GM08714 (cell line): ENCODE data around the gene IYD.
"Not testable (repeated sequence)": the region's sequence is repeated elsewhere in the genome, so short reads cannot be mapped to it uniquely, and the experiment has no call there.

ENCODE experiments used
- H3K4me3 ChIP-seq: fragments of 200-500 bp; sonication (Bioruptor generic); 2 replicates; pipeline ENCODE4 v1.5.1; 2014; ENCODE audit warnings: mild to moderate bottlenecking, low read length, inconsistent platforms
- ZNF274 ChIP-seq: IDR thresholded peaks from 2 replicates; pipeline ENCODE4 v1.6.1; 2012; ENCODE audit warnings: mild to moderate bottlenecking, low read depth, low read length

Gene IYD

GRCh38 chr6:150420926-150421325 is 52.1 kb downstream of the IYD start:
- no peak overlapping the region for H3K4me3 ChIP-seq
- no peak for TF ChIP-seq ZNF274

GRCh38 chr6:150425508-150425907 is 56.7 kb downstream of the IYD start:
- no peak overlapping the region for H3K4me3 ChIP-seq
- no peak for TF ChIP-seq ZNF274

GRCh38 chr6:150426198-150426597 is 57.4 kb downstream of the IYD start:
- no peak for TF ChIP-seq ZNF274
- no peak overlapping the region for H3K4me3 ChIP-seq

DNA sequence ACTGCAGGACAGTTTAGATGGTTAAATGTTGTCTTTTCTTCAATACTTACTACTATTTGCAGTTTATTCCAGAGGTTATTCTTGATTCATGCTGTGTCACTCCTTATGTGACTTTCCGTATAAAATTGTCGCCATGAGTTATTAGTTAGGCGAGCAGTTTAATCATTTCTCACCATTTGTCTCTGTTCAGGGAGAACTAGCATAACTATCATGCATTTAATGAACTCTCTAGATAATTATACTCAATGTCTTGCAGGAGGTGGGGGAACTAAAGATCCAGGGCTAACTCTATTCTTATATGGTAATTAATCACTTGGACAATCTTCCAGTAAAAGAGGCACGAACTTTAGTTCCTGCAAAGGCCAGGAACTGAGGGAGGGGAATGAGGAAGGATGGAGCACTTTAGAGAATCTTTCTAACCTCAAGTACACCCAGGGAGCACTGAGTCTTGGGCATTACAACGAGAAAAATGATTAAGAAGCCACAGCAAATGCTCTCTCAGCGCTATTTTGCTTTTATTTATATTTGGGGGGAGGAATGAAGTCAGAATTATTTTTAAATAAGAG is 58.3 kb downstream of the IYD start:
- no peak for TF ChIP-seq ZNF274

DNA sequence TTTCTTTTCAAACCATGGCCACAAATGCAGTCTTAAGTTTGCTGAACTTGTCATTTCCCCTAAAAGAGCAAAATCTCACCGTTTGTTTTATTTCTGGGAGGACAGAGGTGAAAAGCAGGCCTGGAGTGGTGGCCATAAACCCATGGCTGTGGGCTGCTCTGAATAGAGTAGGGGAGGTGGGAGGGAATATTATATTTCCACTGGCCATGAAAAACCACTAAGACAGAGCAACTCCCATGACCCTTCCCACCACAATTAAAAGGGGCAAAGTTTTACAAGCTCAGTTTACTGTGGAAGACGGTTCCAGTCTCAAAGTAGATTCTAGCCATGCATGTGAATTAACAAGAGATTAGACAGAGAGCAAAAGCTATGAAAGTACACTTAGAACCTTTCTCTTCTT is 59.0 kb downstream of the IYD start:
- H3K4me3 ChIP-seq = no peak overlapping the region
- TF ChIP-seq ZNF274 = no peak

More for the DNA sequence above, 58.3 kb downstream of the IYD start:
- no peak overlapping the region for H3K4me3 ChIP-seq

GRCh38 chr6:150430815-150431214 is 62.0 kb downstream of the IYD start:
- H3K4me3 ChIP-seq = no peak overlapping the region
- no peak for TF ChIP-seq ZNF274

DNA sequence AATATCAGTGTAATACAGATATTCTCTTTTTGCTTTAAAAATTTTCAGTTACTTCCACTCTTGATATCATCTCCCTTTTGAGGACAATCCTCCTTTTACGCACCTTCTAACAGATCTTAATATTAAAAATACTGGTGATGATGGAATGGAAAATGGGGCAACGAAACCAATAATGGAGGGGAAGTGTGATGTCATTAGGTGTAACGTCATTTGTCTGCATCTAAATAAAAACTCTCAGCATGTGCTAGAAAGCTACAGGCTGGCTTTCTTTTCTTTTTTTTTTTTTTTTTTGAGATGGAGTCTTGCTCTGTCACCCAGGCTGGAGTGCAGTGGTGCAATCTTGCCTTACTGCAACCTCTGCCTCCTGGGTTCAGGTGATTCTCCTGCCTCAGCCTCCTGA is 66.5 kb downstream of the IYD start:
- TF ChIP-seq ZNF274 = no peak
- no peak overlapping the region for H3K4me3 ChIP-seq

DNA sequence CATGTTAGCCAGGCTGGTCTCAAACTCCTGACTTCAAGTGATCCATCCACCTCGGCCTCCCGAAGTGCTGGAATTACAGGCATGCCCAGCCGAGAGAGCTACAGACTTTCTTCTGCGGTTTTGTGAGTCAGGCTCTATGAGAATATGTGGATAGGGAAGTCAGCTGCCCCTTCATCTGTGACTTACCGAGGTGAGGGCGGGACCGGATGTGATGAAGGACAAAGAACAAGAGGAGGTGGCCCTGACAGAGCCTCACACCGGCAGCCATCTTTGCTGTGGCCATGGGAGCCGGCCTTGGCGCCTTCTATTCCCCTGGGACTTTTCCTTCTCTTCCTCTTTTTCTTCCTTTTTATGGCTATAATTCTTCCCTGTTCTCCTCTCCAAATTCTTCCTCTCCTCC is 67.0 kb downstream of the IYD start:
- H3K4me3 ChIP-seq = no peak overlapping the region
- TF ChIP-seq ZNF274 = no peak

DNA sequence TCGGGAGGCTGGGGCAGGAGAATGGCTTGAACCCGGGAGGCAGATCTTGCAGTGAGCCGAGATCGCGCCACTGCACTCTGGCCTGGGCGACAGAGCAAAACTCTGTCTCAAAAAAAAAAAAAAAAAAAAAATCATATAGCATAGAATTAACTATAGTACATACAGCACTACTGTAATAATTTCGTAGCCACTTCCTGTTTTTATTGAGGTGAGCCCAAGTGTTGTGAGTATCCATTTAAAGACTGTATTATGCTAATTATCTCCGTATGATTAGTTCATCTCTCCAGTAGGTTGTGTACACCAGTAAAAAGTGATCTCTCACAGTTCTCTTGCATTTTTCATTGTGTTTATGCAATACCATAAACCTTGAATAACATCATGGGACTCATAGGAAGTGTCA is 70.6 kb downstream of the IYD start:
- H3K4me3 ChIP-seq = no peak overlapping the region
- no peak for TF ChIP-seq ZNF274

DNA sequence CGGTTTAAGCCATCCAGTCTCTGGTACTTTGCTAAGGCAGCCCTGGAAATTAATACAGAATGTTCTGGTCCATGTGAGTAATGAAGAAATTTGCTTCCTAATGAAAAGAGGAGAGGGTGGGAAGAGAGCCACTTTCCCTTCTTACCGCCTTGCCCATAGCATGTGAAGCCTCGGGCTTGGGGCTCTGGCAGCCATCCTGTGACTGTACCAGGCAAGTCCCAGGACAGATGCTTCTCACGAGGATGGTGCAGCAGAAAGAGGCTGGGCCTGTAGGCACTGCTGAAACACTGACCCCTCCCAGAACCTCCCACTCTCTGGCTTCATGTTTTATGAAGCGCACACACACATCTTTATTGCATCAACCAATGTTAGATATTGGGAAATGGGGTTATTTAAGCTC is 74.8 kb downstream of the IYD start:
- H3K4me3 ChIP-seq = no peak overlapping the region
- TF ChIP-seq ZNF274 = no peak

- TF ChIP-seq ZNF274 = no peak
- no peak overlapping the region for H3K4me3 ChIP-seq
Measured at GRCh38 chr6:150444308-150444707, 75.5 kb downstream of the IYD start.

DNA sequence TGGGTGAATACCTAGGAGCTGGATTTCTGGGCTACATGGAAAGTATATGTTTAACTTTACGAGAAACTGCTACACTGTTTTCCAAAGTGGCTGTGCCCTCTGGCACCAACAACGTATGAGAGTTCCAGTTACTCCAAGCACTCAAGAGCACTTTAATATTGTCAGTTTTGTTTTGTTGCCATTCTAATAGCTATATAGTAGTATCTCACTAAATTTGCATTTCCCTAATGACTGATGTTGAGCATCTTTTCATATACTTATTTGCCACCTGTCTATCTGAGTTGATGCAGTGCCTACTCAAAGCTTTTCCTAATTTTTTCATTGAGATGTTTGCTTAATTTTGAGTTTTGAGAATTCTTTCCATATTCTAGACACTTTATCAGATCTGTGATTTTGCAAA is 76.7 kb downstream of the IYD start:
- no peak overlapping the region for H3K4me3 ChIP-seq
- no peak for TF ChIP-seq ZNF274

GRCh38 chr6:150448221-150448620 is 79.4 kb downstream of the IYD start:
- no peak for TF ChIP-seq ZNF274
- no peak overlapping the region for H3K4me3 ChIP-seq

GRCh38 chr6:150449055-150449454 is 80.2 kb downstream of the IYD start:
- H3K4me3 ChIP-seq = not testable (repeated sequence)

GRCh38 chr6:150450918-150451317 is 82.1 kb downstream of the IYD start:
- no peak for TF ChIP-seq ZNF274
- H3K4me3 ChIP-seq = no peak overlapping the region

DNA sequence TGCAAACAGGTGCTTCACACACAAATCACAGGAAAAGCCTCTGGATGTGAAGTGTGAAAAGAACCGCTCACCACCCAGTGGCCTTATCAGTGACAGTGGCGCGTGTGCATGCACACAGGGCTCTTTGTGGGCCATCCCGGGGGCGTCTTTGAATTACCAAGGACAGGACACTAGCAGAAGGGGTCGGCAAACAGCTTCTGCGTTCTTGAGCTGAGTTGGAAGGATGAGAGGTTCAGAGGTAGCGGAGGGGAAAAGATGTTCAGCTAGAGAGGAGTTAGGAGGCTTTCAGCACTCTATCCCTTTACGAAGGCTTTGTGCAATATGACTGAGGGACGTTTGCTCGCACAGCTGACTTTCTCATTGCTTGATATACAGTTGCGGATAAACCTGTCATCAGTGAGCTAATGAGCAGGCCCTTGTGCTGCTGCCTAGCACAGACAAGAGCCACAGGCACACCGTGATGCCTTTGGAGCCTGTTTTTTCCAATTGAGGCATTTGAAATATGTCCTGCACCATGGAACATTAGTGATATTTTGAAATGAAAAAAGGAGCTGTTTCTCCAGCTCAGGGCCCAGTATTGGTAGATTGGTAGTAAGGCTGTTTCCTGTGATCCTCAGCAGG is 83.1 kb downstream of the IYD start:
- TF ChIP-seq ZNF274 = no peak
- H3K4me3 ChIP-seq = no peak overlapping the region
